SH-SY5Y (cell line): ENCODE results near the gene SHTN1.

Source experiments
- GATA2 ChIP-seq: IDR thresholded peaks from 2 replicates; pipeline ENCODE4 v1.6.1; 2011; ENCODE audit warnings: mild to moderate bottlenecking, low read depth, low read length
- GATA3 ChIP-seq: IDR thresholded peaks from 2 replicates; pipeline ENCODE4 v1.6.1; 2011; ENCODE audit warnings: low read depth, mild to moderate bottlenecking, low read length, moderate library complexity

DNA sequence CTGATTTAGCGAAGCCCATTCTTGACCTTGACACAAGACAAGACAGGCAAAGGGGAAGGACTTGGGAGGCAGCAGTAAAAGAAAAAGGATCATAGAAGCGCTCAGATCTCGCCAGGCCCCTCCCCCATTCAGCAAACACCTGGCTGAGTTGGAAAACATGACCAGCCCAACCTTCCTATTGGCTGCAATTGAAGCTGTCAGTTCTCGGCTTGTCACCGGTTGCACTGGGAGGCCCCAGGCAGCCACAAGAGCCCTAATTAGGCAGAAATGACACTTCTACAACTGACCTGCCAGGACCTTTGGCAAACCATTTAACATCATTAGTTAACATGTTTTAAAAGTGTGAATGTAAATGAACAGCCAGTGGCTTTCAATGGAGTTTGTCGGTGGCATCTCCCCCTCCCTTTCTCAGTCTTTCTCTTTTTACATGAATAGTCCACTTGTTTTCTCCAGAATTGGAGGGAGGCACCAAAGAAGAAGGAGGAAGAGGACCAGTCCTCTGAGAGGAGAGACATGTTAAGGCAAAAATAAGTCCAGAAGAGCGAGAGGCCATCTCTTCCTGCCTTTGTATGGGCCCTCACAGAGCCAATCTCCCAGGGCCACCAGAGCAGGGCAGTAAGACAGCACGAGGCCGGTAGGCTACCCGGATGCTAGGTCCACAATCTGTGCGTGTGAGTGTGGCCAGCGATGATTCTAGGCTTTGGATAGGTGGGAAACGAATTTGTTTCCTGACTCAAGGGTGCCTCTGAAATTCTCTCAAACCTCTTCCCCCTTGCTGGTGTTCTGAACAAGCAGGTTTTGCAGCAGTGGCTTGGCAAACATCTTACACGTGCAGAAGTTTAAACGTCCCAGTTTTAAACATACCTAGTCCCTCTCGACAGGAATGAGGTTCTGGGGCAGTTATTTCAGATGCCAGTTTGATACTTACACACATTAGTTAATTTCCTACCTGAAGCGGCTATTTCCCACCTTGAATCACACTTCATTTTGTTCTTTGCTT is 170.7 kb downstream of the SHTN1 start:
- TF ChIP-seq GATA3 (no peak), GATA2 (no peak)
